ENCODE measurements around the gene RAB32. TPM values are rescaled to one million over a fixed set of nuclear protein-coding genes. Genes with fewer than 3 reads are reported as not detected.

RAB32 gene
- total and polyA plus RNA-seq, 2 of the 4 experiments (the other 2 are of a cell fraction), result 55.7 to 108 TPM

- Histone ChIP-seq H2BK5ac (ENCODE audit: low read depth, low read length, poor library complexity, severe bottlenecking) (no peak overlapping the region), H3K9me3 (ENCODE audit: control insufficient read depth, insufficient read depth, low read length) (no peaks in the 10 kb centered on the region), H3K4me3 (ENCODE audit: insufficient read depth, low read depth, low read length) (no peak overlapping the region), H3K27me3 (ENCODE audit: control insufficient read depth, insufficient read depth, low read length) (no peaks in the 10 kb centered on the region), H3K79me1 (ENCODE audit: low read depth in 1 of 2, low read length in 2 of 2) (no peaks in the 10 kb centered on the region), H3K23ac (ENCODE audit: low read depth, low read length) (no peak overlapping the region), H3K4me1 (ENCODE audit: control insufficient read depth, insufficient read depth, low read length) (no peaks in the 10 kb centered on the region; the same call in 1 of the 2 replicates), H2AK9ac (replicated peaks; ENCODE audit: low read depth, low read length, poor library complexity) (no peak overlapping the region), H3K18ac (ENCODE audit: low read depth, low read length) (no peak overlapping the region), H3K56ac (ENCODE audit: extremely low read depth, insufficient read depth, low read length) (no peak overlapping the region), H3K9me1 (ENCODE audit: insufficient read depth, low read length) (no peaks in the 10 kb centered on the region), H4K8ac (ENCODE audit: low read depth in 2 of 2, low read length in 2 of 2) (no peak overlapping the region), H2AFZ (replicated peaks; ENCODE audit: low read length, poor library complexity) (no peak overlapping the region), H3K9ac (ENCODE audit: low read depth, low read length) (no peak overlapping the region), H2BK120ac (ENCODE audit: low read depth, low read length) (no peak overlapping the region), H2BK15ac (ENCODE audit: low read depth, low read length) (no peak overlapping the region), H3K14ac (replicated peaks; ENCODE audit: low read depth, low read length) (no peak overlapping the region), H3K4ac (ENCODE audit: low read depth, low read length) (no peak overlapping the region), H4K20me1 (ENCODE audit: insufficient read depth, low read length) (no peaks in the 10 kb centered on the region), H3K36me3 (ENCODE audit: control insufficient read depth, insufficient read depth, low read length) (no peaks in the 10 kb centered on the region), H3K27ac (ENCODE audit: insufficient read depth, low read length) (no peak overlapping the region), H4K5ac (ENCODE audit: low read depth, low read length) (no peak overlapping the region), H2BK20ac (ENCODE audit: low read depth, low read length) (no peak overlapping the region), H2AK5ac (ENCODE audit: low read depth, low read length) (no peak overlapping the region), H3K4me2 (ENCODE audit: low read depth, low read length) (no peak overlapping the region), H4K91ac (ENCODE audit: insufficient read depth, low read depth, low read length) (no peak overlapping the region)
- no peak for ATAC-seq (ENCODE audit: low read depth)
- no CpG with 5 or more reads among the region's 1 CpG for WGBS, 2 experiments (ENCODE audit: extremely low coverage in 2 of 2, insufficient read length in 1 of 2)
- dilution Hi-C loops (cut with HindIII; ENCODE audit: low sequenced_read_pairs, unreplicated experiment) (no loop called here), in situ Hi-C loops (cut with MboI; ENCODE audit: low sequenced_read_pairs) (no loop called here), intact Hi-C loops (cut with micrococcal nuclease) (no loop called here)
- ChIA-PET POLR2A (ENCODE audit: unreplicated experiment) (no interaction called here), CTCF (interaction anchor here (0.6 kb wide), 1 partner anchor 31 kb away, joined by 3 read pairs; no protein-coding TSS in a partner anchor)
- BruUV-seq (replicated peaks), result no TSS peak
- TF ChIP-seq RAD21 (IDR thresholded peaks at IDR 0.05; ENCODE audit: low read length) (no peak), RCOR1 (IDR thresholded peaks at IDR 0.05; ENCODE audit: insufficient replicate concordance, low read length) (no peak), FOS (IDR thresholded peaks at IDR 0.05; ENCODE audit: low read depth, low read length) (no peak), MAFK (IDR thresholded peaks at IDR 0.05; ENCODE audit: low read depth, low read length) (no peak), MAZ (IDR thresholded peaks at IDR 0.05; ENCODE audit: borderline replicate concordance, low read depth, low read length) (no peak), BHLHE40 (IDR thresholded peaks at IDR 0.05; ENCODE audit: low read depth, low read length) (no peak), NFE2L2 (IDR thresholded peaks at IDR 0.05; ENCODE audit: low read depth, low read length) (no peak), USF2 (IDR thresholded peaks at IDR 0.05; ENCODE audit: low read depth, low read length) (no peak), CEBPB (IDR thresholded peaks at IDR 0.05; ENCODE audit: low read depth, low read length) (no peak), RFX5 (IDR thresholded peaks at IDR 0.05; ENCODE audit: low read depth, low read length) (no peak)
- no peak for DNase-seq
Measured at GRCh38 chr6:146583966-146584365, 40.3 kb downstream of the RAB32 start.
